Inferior parietal cortex (tissue), 1 donor: ENCODE measurements around the gene ALDOC.

Experiments used
- DNase-seq: peaks from one replicate; pipeline ENCODE4 v3.0.0-alpha.2; 2016; ENCODE audit errors: extremely low spot score

The ALDOC gene

GRCh38 chr17:28532050-28532960, 44.4 kb downstream of the ALDOC start:
- DNase-seq, result no peak

- DNase-seq, result no peak
Observed at GRCh38 chr17:28530926-28531325, 45.8 kb downstream of the ALDOC start.

- DNase-seq, result no peak
Observed at GRCh38 chr17:28530250-28530649, 46.4 kb downstream of the ALDOC start.

DNA sequence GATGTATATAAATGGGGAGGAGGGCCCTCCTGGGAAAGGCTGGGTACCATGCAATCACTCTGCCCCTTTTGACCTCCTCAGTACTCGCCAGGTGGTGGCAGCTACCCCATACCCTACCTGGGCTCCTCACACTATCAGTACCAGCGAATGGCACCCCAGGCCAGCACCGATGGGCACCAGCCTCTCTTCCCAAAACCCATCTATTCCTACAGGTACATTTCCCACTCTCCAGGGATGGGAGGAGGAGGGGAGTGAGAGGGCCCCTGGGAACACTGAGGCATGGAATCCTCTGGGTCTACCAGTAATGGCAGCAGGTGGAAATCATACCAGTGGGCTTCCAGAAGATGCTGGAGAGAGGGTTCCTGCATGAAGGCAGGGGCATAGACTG, 47.7 kb downstream of the ALDOC start:
- DNase-seq, result no peak

GRCh38 chr17:28528327-28529012, 48.2 kb downstream of the ALDOC start:
- no peak for DNase-seq

DNA sequence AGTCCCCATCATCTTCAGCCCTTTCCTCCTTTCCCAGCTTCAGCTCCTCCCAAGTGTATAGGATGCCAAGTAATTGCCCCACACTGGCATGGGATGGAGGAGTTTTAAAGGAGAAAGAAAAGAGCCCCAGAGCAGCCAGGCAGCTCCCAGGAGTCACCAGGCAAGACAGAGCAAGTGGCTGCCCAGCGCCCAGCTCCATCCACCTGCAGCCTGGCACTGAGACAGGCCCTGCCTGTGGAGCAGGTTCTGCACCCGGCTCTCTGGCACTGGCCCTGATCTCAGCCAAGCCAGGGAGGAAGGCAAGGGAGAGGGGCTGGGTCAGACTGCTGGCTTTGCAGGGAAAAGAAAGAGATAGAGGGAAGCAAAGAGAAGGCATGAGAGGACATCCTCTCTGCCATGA, 48.8 kb downstream of the ALDOC start:
- DNase-seq, result no peak

DNA sequence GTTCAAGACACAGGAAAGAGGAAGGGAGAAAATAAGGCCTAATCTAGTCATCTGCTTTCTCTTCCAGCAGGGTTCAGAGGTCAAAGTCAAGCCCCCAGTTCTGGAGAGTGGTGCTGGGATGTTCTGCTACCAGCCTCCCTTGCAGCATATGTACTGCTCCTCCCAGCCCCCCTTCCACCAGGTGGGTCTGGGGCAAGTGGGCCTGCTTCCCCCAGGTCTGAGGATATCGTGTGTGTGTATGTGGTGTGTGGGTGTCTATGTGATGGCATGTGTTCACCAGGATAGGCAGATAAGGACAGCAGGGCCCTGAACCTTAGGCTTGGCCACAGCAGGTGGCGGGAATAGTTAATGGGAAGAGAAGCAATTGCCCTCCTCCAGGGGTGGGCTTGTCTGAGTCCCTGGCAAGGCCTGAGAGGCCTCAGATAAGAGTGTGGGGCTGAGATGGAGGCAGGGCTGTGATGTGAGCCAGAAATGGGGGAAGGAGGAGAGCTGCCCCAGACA, 49.5 kb downstream of the ALDOC start:
- no peak for DNase-seq

GRCh38 chr17:28526381-28526780, 50.3 kb downstream of the ALDOC start:
- DNase-seq, result no peak

DNA sequence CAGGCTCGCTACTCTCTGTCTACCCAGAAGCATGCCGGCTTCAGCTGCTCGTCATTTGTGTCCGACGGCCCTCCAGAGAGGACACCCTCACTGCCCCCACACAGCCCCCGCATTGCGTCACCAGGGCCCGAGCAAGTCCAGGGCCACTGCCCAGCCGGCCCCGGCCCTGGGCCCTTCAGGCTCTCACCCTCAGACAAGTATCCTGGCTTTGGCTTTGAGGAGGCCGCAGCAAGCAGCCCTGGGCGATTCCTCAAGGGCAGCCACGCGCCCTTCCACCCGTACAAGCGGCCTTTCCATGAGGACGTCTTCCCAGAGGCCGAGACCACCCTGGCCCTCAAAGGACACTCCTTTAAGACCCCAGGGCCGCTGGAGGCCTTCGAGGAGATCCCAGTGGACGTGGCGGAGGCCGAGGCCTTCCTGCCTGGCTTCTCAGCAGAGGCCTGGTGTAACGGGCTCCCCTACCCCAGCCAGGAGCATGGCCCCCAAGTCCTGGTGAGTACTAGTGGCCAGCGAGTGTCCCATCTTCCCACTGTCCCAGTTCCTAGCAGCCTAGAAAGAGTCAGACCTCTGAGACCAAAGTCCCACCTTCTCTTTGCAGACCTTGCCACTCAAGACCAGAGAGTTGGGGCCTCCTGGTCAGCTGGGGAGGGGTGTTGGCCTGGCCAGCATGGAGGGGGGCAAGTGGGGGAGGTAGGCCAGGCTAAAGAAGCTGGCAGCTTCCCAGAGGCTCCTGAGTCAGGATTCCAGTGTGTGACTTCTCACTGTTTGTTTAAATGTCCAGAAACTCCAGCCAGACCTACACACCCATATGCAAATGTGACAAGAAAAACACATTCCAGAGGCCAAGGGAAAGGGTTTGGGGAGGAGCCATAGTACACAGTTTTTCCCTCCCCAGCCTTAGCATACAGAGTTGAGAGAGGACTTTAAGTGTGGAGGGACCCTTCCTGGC, 51.9 kb downstream of the ALDOC start:
- no peak for DNase-seq

DNA sequence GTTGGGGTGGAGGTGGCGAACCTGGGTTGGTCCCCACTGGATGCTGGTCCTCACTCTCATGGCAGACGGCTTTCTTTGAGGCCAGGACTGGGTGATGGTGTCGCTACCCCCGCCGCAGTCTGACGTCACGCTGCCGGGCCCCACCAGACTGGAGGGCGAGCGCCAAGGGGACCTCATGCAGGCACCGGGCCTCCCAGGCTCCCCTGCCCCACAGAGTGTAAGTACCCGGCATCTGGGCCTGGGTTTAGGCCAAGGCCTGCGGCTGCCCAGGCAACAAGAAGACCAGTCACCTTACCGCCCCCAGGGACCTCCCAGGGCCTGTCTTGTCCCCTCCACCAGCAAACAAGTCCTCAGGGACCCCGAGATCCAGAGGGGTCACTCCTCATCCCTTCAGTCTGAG, 52.8 kb downstream of the ALDOC start:
- no peak for DNase-seq

- no peak for DNase-seq
Observed at GRCh38 chr17:28523186-28523585, 53.5 kb downstream of the ALDOC start.
